ENCODE measurements around the gene PAQR9.

PAQR9 gene

GRCh38 chr3:142914286-142914811 lies 49.1 kb downstream of the PAQR9 start:
- DNase-seq, result no peak

GRCh38 chr3:142913432-142913831 lies 50.0 kb downstream of the PAQR9 start:
- no peak for DNase-seq

GRCh38 chr3:142912402-142913172 lies 50.9 kb downstream of the PAQR9 start:
- no peak for DNase-seq

Data from fibroblast of skin of right quadriceps (primary cell).